ENCODE data around the gene SUFU. TPM values are rescaled to one million over a fixed set of nuclear protein-coding genes. Genes with fewer than 3 reads are reported as not detected.

Gene SUFU
- total RNA-seq, result 2.3 and 6.9 TPM in 2 replicates

DNA sequence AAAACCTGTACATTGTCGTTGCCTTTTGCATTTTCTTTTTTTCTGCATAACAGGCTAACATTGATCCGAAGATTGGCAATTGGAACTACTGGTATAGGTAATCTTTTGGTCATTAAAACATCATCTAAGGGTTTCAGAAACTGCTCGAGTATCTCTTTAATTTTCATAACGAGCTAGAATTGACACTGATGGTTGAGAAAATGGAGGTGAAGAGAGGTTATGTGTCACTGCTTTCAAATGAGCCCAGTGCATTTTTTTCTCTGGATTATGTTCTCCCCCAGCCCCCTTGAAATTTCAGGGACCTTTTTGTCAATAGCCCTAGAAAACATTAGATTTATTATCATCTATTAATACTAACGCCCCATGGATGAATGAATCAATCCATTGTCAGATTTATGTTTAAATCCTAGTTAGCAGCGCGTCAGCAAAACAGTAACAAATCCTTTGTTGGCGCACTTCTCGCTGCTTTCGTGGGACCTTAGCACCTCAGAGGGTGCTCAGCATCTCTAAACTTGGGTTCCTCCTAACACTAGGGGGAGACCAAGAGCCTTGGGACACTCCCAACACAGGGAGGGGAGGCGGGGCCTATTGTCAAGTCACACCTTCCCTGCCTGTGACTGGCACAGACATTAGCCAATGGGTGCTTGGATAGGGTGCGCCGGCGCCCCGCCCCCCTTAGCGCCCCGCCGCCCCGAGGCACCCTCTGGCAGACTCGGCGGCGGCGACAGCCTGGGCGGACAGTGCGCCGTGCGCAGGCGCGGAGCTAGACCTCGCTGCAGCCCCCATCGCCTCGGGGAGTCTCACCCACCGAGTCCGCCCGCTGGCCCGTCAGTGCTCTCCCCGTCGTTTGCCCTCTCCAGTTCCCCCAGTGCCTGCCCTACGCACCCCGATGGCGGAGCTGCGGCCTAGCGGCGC, at the start of gene SUFU:
Gene SUFU, plus strand, starts transcription at position 709 of the 915 bp plus-strand sequence. Its CDS starts 181 bp downstream, at position 890.

GRCh38 chr10:102502337-102503151, 1.2 kb upstream of the SUFU start, which contains the start of gene ACTR1A:
TSS of gene ACTR1A (minus strand) at chr10:102502712. CDS start at chr10:102502647, 65 bp downstream.

DNA sequence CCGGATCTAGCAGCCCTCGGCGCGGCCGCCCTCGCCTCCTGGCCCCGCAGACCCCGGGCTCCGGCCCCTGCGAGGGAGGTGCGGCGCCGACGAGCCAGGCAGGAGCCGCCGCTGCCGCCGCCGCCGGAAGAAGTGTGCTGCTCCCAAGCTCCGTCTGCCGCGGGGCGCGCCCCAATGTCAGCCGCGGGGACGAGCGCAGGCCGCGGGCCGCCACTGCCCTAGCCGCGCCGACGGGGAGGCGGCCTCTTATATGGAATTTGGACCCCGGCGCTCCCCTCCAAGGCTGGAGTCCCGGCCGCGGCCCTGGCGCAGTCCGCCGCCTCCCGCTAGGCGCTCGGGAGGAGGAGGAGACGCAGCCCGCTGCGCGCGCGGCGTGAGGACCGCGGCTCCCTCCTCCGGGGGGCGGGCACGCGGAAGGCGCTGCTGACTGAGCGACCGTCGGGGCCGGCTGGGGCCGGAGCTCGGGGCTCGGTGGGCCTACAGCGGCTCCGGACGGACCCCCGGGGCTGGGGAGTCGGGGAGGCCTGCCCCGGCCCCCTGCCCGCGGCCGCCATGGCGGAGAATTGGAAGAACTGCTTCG, 140.4 kb downstream of the SUFU start, which contains the start of gene TRIM8:
Gene TRIM8, plus strand, starts transcription at position 414 of the 580 bp plus-strand sequence. Its CDS starts 139 bp downstream, at position 553.

Other genes starting within 250 kb of the SUFU start
- gene NFKB2, start 108.3 kb upstream of the SUFU start, total RNA-seq, result 18.5 and 65.1 TPM in 2 replicates
- under 0.01 and 0.44 TPM in 2 replicates for gene PSD, start 85.2 kb upstream of the SUFU start, total RNA-seq
- 5.5 and 7.6 TPM in 2 replicates for gene FBXL15, start 83.1 kb upstream of the SUFU start, total RNA-seq
- gene CUEDC2, start 71.4 kb upstream of the SUFU start, total RNA-seq, result 33.3 and 41.8 TPM in 2 replicates
- not detected in 2 replicates for gene C10orf95, start 52.4 kb upstream of the SUFU start, total RNA-seq
- gene ACTR1A, start 1.3 kb upstream of the SUFU start, total RNA-seq, result 154 and 207 TPM in 2 replicates
- gene TRIM8, start 140.5 kb downstream of the SUFU start, total RNA-seq, result 48.4 and 72.8 TPM in 2 replicates
- 3.2 and 3.7 TPM in 2 replicates for gene ARL3, start 210.4 kb downstream of the SUFU start, total RNA-seq
- gene SFXN2, start 210.7 kb downstream of the SUFU start, total RNA-seq, result 3.7 and 7.4 TPM in 2 replicates
- 26.6 and 52.7 TPM in 2 replicates for gene WBP1L, start 240.0 kb downstream of the SUFU start, total RNA-seq